ENCODE results near the gene PAQR5. TPM values are rescaled to one million over a fixed set of nuclear protein-coding genes. Genes with fewer than 3 reads are reported as not detected.
A peak's percentile ranks its signal among the peaks of the same experiment; 100 is the strongest.

PAQR5 gene
- total RNA-seq, 1 experiment from 2014 or later = 2.0 TPM

GRCh38 chr15:69304182-69304545, 5.5 kb downstream of the PAQR5 start:
- H3K9me3 ChIP-seq (ENCODE audit: control insufficient read depth, insufficient read depth, low read depth, low read length) = no peaks in the 10 kb centered on the region
- in situ Hi-C loops (cut with HindIII; ENCODE audit: low pct_unique_long_range_greater_than_20kb, low sequenced_read_pairs) (no loop called here), intact Hi-C loops (cut with micrococcal nuclease; ENCODE audit: unreplicated experiment) (no loop called here)
- peak; percentile 47 for ATAC-seq
- no peak for TF ChIP-seq REST (IDR thresholded peaks at IDR 0.05; ENCODE audit: insufficient read depth in 1 of 2, low read depth in 2 of 2, low read length in 1 of 2)
- TF ChIP-seq SIN3A (IDR thresholded peaks at IDR 0.05; ENCODE audit: borderline replicate concordance, insufficient read depth, low read depth, low read length) = no peak
- no peak for TF ChIP-seq TCF7L2 (IDR thresholded peaks at IDR 0.05; ENCODE audit: low read depth, low read length)
- TF ChIP-seq POLR2AphosphoS5 (IDR thresholded peaks at IDR 0.05; ENCODE audit: low read depth, low read length) = no peak
- TF ChIP-seq CTCF (IDR thresholded peaks at IDR 0.05) = no peak
- H3K27ac ChIP-seq (ENCODE audit: low read length) = no peak overlapping the region
- peak; percentile 35 for DNase-seq (ENCODE audit: low read depth, low spot score)
- POLR2A ChIA-PET = no interaction called here
- CTCF ChIA-PET = interaction anchor here (0.6 to 0.7 kb wide), 2 partner anchors 28 to 100 kb away, joined by 4 read pairs; no protein-coding TSS in a partner anchor
- peaks cover 5% of the 10 kb centered on the region for H3K27me3 ChIP-seq (ENCODE audit: control insufficient read depth, insufficient read depth, low read length)
- no TSS peak for BruUV-seq (replicated peaks)
- H3K36me3 ChIP-seq (ENCODE audit: control insufficient read depth, insufficient read depth, low read length) = no peaks in the 10 kb centered on the region
- H3K4me1 ChIP-seq (ENCODE audit: control insufficient read depth, insufficient read depth, low read length) = peaks cover 12% of the 10 kb centered on the region; the same call in 1 of the 2 replicates
- H3K4me3 ChIP-seq (ENCODE audit: low read depth in 2 of 2, low read length in 2 of 2) = no peak overlapping the region

GRCh38 chr15:69305204-69305931, 6.7 kb downstream of the PAQR5 start:
- ChIA-PET POLR2A (no interaction called here), CTCF (no interaction called here)
- H3K9me3 ChIP-seq (ENCODE audit: control insufficient read depth, insufficient read depth, low read depth, low read length) = no peaks in the 10 kb centered on the region
- no TSS peak for BruUV-seq (replicated peaks)
- TF ChIP-seq SIN3A (IDR thresholded peaks at IDR 0.05; ENCODE audit: borderline replicate concordance, insufficient read depth, low read depth, low read length) (no peak), CTCF (IDR thresholded peaks at IDR 0.05) (no peak), TCF7L2 (IDR thresholded peaks at IDR 0.05; ENCODE audit: low read depth, low read length) (no peak), POLR2AphosphoS5 (IDR thresholded peaks at IDR 0.05; ENCODE audit: low read depth, low read length) (no peak), REST (IDR thresholded peaks at IDR 0.05; ENCODE audit: insufficient read depth in 1 of 2, low read depth in 2 of 2, low read length in 1 of 2) (no peak)
- H3K36me3 ChIP-seq (ENCODE audit: control insufficient read depth, insufficient read depth, low read length) = no peaks in the 10 kb centered on the region
- ATAC-seq = peak; percentile 85
- H3K4me1 ChIP-seq (ENCODE audit: control insufficient read depth, insufficient read depth, low read length) = peaks cover 9% of the 10 kb centered on the region; the same call in 1 of the 2 replicates
- H3K27me3 ChIP-seq (ENCODE audit: control insufficient read depth, insufficient read depth, low read length) = no peaks in the 10 kb centered on the region
- DNase-seq (ENCODE audit: low read depth, low spot score) = peak; percentile 81
- no peak overlapping the region for H3K4me3 ChIP-seq (ENCODE audit: low read depth in 2 of 2, low read length in 2 of 2)
- intact Hi-C loops (cut with micrococcal nuclease; ENCODE audit: unreplicated experiment) = no loop called here
- in situ Hi-C loops (cut with HindIII; ENCODE audit: low pct_unique_long_range_greater_than_20kb, low sequenced_read_pairs) = no loop called here
- H3K27ac ChIP-seq (ENCODE audit: low read length) = 0 out of 2 replicates have a peak overlapping the region, but pooled peaks have one; percentile 36
